Tibial nerve (tissue), 3 donors: ENCODE data around the gene FOXJ3.

Experiments used
- POLR2A ChIP-seq, 2 donors: fragments of 450-650 bp; IDR thresholded peaks; one replicate each; pipeline ENCODE4 v1.6.1; 2017; ENCODE audit warnings: antibody characterized with exemption in 2 of 2, mild to moderate bottlenecking in 2 of 2, moderate library complexity in 2 of 2
- TF ChIP-seq, protein P1 (sequence below), 5 experiments: fragments of 200-600 bp in 3 of 5; fragments of 450-650 bp in 2 of 5; sonication (generic) in 3 of 5; IDR thresholded peaks; one replicate each; pipeline ENCODE4 v1.5.1; 2016 to 2019; ENCODE audit warnings: antibody characterized with exemption in 5 of 5, mild to moderate bottlenecking in 3 of 5, moderate library complexity in 2 of 5

DNA sequence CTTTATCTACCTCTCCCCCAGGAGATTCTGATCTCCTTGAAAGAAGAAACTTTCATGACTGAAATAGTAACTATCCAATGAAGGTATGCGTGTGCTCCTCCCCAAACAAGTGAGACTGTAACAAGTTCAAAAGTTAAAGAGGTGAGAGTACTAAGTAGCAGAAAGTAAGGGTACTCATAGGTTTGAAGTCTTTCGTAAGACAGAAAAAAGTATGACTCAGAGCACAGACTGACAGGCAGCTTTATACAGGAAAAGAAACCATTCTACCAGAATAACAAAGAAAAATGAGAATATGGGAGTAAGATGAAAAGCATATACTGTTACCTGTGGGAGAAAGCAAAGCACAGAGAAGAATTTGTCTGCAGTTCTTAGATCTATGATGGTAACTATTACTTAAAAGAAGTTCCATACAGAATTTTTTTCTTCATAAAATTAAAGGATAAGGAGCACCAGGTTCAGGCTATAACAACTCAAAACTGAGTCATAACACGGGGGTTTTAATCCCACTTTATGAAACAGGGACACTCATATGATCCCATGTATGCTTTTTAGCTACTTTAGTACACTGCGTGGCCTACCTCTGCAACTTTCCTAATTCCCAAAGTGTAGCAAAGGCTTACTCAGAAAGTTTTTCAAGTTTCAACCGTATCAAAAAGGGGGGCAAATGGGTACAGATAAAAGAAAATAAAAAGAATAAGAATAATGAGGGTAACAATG is 52.0 kb downstream of the FOXJ3 start:
- TF ChIP-seq, protein P1, sequence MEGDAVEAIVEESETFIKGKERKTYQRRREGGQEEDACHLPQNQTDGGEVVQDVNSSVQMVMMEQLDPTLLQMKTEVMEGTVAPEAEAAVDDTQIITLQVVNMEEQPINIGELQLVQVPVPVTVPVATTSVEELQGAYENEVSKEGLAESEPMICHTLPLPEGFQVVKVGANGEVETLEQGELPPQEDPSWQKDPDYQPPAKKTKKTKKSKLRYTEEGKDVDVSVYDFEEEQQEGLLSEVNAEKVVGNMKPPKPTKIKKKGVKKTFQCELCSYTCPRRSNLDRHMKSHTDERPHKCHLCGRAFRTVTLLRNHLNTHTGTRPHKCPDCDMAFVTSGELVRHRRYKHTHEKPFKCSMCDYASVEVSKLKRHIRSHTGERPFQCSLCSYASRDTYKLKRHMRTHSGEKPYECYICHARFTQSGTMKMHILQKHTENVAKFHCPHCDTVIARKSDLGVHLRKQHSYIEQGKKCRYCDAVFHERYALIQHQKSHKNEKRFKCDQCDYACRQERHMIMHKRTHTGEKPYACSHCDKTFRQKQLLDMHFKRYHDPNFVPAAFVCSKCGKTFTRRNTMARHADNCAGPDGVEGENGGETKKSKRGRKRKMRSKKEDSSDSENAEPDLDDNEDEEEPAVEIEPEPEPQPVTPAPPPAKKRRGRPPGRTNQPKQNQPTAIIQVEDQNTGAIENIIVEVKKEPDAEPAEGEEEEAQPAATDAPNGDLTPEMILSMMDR (IDR thresholded peaks at IDR 0.05), result no peak
- no peak for TF ChIP-seq POLR2A (IDR thresholded peaks at IDR 0.05)
